A673 (cell line): ENCODE data around the gene TOMM40L. TPM values are rescaled to one million over a fixed set of nuclear protein-coding genes. Genes with fewer than 3 reads are reported as not detected.

Source experiments
- BruUV-seq: library from RNA; stranded (reverse); fragments of 400-500 nt; replicated peaks from 2 replicates; lab custom pipeline; 2021; lab: Mats Ljungman, UMichigan
- CTCF ChIA-PET: fragments of 300-600 bp; sonication (Branson Sonifier 250); formaldehyde crosslinking; loops from one replicate; lab custom pipeline; 2022; ENCODE audit warnings: antibody characterized with exemption; lab: Charles Lee
- POLR2A ChIA-PET: fragments of 300-600 bp; sonication (Branson Sonifier 250); formaldehyde crosslinking; loops from one replicate; lab custom pipeline; 2022; ENCODE audit warnings: antibody characterized with exemption; ENCODE audit not compliant: low non-redundant PET; lab: Charles Lee
- DNase-seq: peaks from one replicate; pipeline ENCODE4 v3.0.0-alpha.2; 2015; ENCODE audit warnings: low spot score
- H3K27ac ChIP-seq: fragments of 200-600 bp; sonication (generic); 2 replicates; pipeline ENCODE4 v1.5.1; 2016; ENCODE audit warnings: mixed run types, low read depth, mild to moderate bottlenecking, mixed read lengths, antibody characterized with exemption, low read length; ENCODE audit not compliant: poor library complexity, severe bottlenecking
- H3K27me3 ChIP-seq: fragments of 200-600 bp; sonication (generic); replicated peaks from 2 replicates; pipeline ENCODE4 v1.6.1; 2017; ENCODE audit warnings: mixed run types, low read depth, mild to moderate bottlenecking, mixed read lengths, antibody characterized with exemption, low read length; ENCODE audit not compliant: insufficient read depth, poor library complexity
- H3K36me3 ChIP-seq: fragments of 200-600 bp; sonication (generic); 2 replicates; pipeline ENCODE4 v1.6.1; 2016; ENCODE audit warnings: mixed run types, mild to moderate bottlenecking, mixed read lengths, antibody characterized with exemption, low read length; ENCODE audit not compliant: insufficient read depth, poor library complexity, severe bottlenecking
- H3K4me1 ChIP-seq: fragments of 200-600 bp; sonication (generic); 2 replicates; pipeline ENCODE4 v1.6.1; 2017; ENCODE audit warnings: mixed run types, mild to moderate bottlenecking, mixed read lengths, antibody characterized with exemption, low read length; ENCODE audit not compliant: insufficient read depth, poor library complexity, severe bottlenecking
- H3K4me3 ChIP-seq: fragments of 200-600 bp; sonication (generic); 2 replicates; pipeline ENCODE4 v1.5.1; 2016; ENCODE audit warnings: low read depth, mixed run types, mild to moderate bottlenecking, mixed read lengths, low read length; ENCODE audit not compliant: poor library complexity, severe bottlenecking
- H3K9me3 ChIP-seq: fragments of 200-600 bp; sonication (generic); 2 replicates; pipeline ENCODE4 v1.6.1; 2016; ENCODE audit warnings: mixed run types, low read depth, mild to moderate bottlenecking, mixed read lengths, antibody characterized with exemption, low read length; ENCODE audit not compliant: poor library complexity, severe bottlenecking
- EZH2 ChIP-seq: fragments of 200-600 bp; sonication (generic); IDR thresholded peaks from 2 replicates; pipeline ENCODE4 v1.6.1; 2017; ENCODE audit warnings: borderline replicate concordance, low read depth, mild to moderate bottlenecking, mixed read lengths, antibody characterized with exemption, low read length; ENCODE audit not compliant: poor library complexity, severe bottlenecking
- intact Hi-C: fragments of 100-400 bp; cut with micrococcal nuclease; formaldehyde crosslinking; loops from one replicate; pipeline ENCODE4 v1.10.0; 2022; ENCODE audit not compliant: unreplicated experiment
- total RNA-seq: library from RNA; stranded (reverse); gene quantifications from 2 replicates; pipeline ENCODE4 v1.2.3, GENCODE V29; 2021
- TF ChIP-seq, protein P1 (sequence below): fragments of 300-800, 200-600 bp; sonication (generic); conservative IDR thresholded peaks from 2 replicates; pipeline ENCODE4 v1.5.1; 2017; ENCODE audit warnings: low read depth, mild to moderate bottlenecking, antibody characterized with exemption, low read length, moderate library complexity, mixed read lengths

The TOMM40L gene
- total RNA-seq, 1 experiment from 2014 or later = 14.0 TPM

DNA sequence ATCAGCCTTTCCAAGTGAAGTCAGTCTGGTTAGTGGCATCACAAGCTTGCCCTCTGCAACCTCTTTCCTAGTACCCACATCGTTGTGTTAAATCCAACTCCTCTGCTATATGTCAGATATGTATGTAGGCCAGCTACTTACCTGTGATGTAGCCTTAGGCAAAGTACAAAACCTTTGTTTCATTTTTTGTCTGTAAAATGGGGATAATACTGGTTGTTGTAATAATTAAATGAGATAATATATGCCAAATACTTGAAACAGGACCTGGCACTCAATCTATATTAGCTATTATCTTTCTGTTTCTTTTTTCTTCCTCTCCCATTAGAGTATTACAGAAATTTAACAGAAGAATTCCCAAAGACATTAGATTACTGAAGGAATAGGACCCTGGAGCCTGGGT lies 33.9 kb downstream of the TOMM40L start:
- H3K27me3 ChIP-seq = peaks cover 25% of the 10 kb centered on the region
- H3K27ac ChIP-seq = no peak overlapping the region
- peaks cover 6% of the 10 kb centered on the region for H3K9me3 ChIP-seq
- BruUV-seq = no TSS peak
- H3K4me1 ChIP-seq = peaks cover 13% of the 10 kb centered on the region
- TF ChIP-seq, protein P1, sequence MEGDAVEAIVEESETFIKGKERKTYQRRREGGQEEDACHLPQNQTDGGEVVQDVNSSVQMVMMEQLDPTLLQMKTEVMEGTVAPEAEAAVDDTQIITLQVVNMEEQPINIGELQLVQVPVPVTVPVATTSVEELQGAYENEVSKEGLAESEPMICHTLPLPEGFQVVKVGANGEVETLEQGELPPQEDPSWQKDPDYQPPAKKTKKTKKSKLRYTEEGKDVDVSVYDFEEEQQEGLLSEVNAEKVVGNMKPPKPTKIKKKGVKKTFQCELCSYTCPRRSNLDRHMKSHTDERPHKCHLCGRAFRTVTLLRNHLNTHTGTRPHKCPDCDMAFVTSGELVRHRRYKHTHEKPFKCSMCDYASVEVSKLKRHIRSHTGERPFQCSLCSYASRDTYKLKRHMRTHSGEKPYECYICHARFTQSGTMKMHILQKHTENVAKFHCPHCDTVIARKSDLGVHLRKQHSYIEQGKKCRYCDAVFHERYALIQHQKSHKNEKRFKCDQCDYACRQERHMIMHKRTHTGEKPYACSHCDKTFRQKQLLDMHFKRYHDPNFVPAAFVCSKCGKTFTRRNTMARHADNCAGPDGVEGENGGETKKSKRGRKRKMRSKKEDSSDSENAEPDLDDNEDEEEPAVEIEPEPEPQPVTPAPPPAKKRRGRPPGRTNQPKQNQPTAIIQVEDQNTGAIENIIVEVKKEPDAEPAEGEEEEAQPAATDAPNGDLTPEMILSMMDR = no peak
- TF ChIP-seq EZH2 = no peak
- ChIA-PET CTCF (no interaction called here), POLR2A (no interaction called here)
- no peak for DNase-seq
- no peaks in the 10 kb centered on the region for H3K36me3 ChIP-seq
- intact Hi-C loops = no loop called here
- H3K4me3 ChIP-seq = no peak overlapping the region

DNA sequence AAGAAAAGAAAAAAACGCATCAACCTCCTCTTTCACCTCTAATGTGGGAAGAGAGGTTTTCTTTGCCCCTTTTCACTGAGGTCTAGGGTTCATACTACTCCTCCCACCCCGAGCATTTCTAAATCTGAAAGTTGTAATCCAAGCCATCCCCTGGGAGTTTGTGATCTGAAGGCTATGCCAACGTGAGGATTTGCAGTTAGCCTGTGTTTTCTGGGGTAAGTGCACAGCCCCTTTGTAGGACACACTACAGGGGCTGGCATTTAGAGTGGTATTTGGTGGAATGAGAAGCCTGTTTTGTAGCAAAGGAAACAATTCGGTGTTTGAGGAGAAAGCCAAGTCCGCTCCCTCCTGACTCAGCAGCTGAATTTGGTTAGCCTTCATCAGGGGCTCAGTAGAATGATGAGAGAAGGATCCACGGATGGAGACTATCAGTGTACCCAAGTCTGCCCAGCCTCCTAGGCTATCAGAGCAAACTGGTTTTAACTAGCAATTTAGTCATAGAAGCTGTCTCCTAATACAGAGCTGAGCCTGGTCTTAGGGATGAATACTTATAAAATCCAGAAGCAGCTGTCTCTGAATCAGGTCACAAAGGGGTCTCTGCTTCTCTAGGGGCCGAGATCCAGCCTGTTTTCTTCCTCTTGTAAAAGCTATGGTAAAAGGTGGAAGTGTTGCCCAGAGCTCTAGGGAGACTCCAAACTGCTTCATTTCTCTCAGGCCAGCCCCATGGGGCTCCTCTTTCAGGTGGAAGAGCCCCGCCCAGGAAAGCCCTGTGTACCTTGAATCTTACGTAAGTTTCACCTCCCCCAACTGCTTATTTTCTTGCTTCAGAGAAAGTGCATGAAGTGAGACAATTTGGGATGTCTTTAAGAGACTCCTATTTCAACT lies 34.8 kb downstream of the TOMM40L start:
- H3K27me3 ChIP-seq = peaks cover 25% of the 10 kb centered on the region
- H3K4me3 ChIP-seq = no peak overlapping the region
- POLR2A ChIA-PET = no interaction called here
- BruUV-seq = no TSS peak
- TF ChIP-seq, protein P1 = no peak
- no peak for TF ChIP-seq EZH2
- peaks cover 6% of the 10 kb centered on the region for H3K9me3 ChIP-seq
- H3K36me3 ChIP-seq = no peaks in the 10 kb centered on the region
- CTCF ChIA-PET = no interaction called here
- DNase-seq = peak; percentile 51
- H3K27ac ChIP-seq = no peak overlapping the region
- H3K4me1 ChIP-seq = peaks cover 13% of the 10 kb centered on the region
- intact Hi-C loops = no loop called here

DNA sequence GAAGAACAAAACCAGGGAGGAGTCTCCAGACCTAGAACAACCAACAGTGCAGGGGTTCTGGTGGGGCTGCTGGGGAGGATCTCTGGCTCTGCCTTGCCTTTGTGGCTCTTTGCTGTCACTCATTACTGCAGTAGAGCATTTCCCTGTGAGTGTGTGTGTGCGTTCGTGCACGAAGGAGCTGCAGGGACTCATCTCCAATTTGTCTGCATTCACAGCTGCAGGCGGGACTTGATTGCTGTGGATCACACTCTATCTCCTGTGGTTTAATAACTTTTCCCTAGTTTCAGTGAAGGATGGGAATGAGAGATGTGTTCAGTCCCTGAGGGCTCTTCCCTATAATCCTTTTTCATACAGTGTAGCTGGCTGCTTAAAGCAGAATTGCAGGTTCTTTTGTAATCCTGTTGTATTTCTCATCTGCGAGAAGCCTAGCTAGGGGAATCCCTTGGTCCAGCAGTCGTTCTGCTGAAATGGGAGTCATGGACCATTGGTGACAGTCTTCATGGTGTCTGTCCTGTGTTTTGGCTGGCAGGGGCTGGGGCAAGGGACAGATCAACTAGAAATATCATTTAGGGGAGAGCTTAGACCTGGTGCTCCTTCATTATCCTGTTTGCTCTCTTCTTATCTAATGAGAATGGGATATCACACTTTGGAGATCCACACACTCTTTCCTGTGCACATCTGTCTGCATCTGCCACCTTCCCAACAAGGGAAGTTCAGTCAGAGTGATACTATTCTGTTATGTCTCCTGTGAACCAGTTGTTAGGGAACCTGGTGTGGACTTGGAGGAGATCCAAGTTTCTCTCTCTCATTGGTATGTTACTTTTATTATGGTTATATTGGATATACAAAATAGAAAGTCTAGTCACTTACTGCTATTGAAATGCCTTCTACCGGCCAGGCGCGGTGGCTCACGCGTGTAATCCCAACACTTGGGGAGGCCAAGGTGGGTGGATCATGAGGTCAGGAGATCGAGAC lies 35.7 kb downstream of the TOMM40L start:
- Histone ChIP-seq H3K36me3 (no peaks in the 10 kb centered on the region), H3K27me3 (peaks cover 25% of the 10 kb centered on the region), H3K9me3 (peaks cover 6% of the 10 kb centered on the region), H3K4me3 (no peak overlapping the region), H3K4me1 (peaks cover 13% of the 10 kb centered on the region), H3K27ac (no peak overlapping the region)
- peak; percentile 10 for DNase-seq
- ChIA-PET POLR2A (no interaction called here), CTCF (no interaction called here)
- BruUV-seq = no TSS peak
- TF ChIP-seq, protein P1 = no peak
- no peak for TF ChIP-seq EZH2
- intact Hi-C loops = no loop called here
